AG10803 (cell line): ENCODE measurements around the gene C10orf90.

Source experiments
- DNase-seq: peaks from one replicate; pipeline ENCODE4 v3.0.0; 2010; ENCODE audit warnings: low read depth
- H3K4me3 ChIP-seq: 2 replicates; pipeline ENCODE4 v1.5.1; 2011; ENCODE audit warnings: mild to moderate bottlenecking, low read length, control low read depth
- TF ChIP-seq, protein P1 (sequence below): conservative IDR thresholded peaks from 2 replicates; pipeline ENCODE4 v1.5.1; 2011; ENCODE audit warnings: mild to moderate bottlenecking, low read length, control low read depth, inconsistent platforms

C10orf90 gene

DNA sequence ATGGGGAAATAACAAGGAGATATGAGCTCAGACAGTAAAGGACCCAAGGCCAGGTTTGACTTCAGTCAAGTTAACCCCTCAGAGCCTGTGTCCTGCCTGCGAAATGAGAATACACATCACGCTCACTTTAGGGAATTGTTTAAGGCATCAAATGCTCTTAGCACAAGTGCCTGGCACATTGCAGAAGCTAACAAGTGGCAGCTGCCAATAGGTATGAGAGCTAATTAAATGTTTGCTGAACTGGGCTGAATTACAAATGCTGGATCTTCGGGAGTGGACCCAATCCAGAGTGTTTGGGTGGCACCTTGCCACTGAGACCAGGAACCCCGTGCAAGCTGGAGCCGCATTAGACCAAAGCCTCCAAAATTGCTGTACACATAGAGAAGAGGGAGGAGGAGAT is 136.8 kb downstream of the C10orf90 start:
- DNase-seq: no peak
- TF ChIP-seq, protein P1, sequence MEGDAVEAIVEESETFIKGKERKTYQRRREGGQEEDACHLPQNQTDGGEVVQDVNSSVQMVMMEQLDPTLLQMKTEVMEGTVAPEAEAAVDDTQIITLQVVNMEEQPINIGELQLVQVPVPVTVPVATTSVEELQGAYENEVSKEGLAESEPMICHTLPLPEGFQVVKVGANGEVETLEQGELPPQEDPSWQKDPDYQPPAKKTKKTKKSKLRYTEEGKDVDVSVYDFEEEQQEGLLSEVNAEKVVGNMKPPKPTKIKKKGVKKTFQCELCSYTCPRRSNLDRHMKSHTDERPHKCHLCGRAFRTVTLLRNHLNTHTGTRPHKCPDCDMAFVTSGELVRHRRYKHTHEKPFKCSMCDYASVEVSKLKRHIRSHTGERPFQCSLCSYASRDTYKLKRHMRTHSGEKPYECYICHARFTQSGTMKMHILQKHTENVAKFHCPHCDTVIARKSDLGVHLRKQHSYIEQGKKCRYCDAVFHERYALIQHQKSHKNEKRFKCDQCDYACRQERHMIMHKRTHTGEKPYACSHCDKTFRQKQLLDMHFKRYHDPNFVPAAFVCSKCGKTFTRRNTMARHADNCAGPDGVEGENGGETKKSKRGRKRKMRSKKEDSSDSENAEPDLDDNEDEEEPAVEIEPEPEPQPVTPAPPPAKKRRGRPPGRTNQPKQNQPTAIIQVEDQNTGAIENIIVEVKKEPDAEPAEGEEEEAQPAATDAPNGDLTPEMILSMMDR: no peak
- no peak overlapping the region for H3K4me3 ChIP-seq

DNA sequence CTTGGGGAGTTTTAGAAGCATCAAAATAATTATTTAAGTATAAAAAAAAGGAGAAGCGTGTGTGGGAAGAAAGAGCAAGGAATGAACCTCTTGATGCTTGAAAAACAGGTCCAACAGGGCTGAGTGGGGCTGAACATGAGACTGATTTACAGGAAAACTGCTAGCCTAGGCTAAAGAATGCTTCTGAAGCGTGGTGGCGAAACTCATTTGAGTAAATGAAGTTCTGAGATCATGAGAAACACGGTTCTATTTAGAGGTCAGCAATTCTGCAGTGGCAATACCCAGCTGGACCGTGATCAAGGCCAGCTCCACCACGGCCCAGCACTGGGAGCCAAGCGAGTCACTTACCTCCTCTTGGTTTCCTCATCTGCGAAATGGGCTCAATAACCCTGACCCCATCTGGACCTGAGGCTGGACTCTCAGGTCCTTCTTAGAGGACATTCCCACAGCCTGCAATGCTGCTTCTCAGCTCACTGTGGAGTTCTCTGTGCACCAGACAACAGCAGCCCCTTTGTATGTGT is 142.1 kb downstream of the C10orf90 start:
- TF ChIP-seq, protein P1: no peak
- no peak for DNase-seq
- H3K4me3 ChIP-seq: no peak overlapping the region

DNA sequence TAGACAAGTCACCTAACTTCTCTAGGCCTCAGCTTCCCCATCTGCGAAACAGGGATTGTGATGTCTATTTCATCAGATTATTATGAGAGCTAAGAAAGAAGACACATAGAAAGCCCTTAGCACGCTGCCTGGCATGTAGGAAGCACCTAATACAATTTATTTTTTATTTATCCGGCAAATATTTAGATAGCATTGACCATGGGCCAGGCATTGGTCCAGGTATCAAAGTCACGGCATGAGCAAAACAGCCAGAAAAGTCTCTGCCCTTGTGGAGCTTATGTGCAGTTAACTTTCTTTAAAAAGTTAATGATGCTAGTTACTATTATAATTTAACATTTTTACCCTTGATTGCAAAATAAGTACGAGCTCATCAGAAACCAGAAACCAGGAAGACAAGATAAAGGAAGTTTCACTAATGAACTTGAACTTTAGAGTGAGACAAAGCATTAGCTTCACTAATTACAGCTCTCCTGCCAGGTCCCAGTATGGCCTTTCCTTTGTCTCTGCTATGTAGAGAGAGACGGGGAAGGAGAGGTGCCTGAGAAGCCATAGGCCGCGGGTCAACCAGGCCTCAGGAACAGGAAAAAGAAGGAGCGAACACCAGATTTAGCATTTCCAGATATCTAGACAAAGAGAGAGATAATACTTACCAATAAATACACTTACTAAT is 142.7 kb downstream of the C10orf90 start:
- no peak overlapping the region for H3K4me3 ChIP-seq
- TF ChIP-seq, protein P1: no peak
- no peak for DNase-seq

DNA sequence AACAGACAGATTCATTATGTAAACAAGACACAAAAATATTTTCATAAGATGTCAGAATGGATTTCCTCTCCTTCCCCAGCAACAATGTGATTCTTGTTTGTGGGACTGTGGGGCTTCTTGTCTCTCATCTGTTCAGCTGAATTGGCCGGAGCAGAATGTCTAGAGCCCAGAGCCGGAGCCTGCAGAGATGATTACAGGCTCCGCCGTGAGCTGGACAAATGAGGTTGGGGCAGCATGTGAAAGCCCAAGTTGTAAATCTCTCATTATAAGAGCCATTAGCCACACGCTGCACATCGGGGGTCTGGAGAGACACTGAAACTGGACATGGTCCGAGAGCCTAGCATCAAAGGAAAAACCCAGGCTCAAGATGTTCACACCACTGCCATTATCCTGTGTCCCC is 145.2 kb downstream of the C10orf90 start:
- no peak overlapping the region for H3K4me3 ChIP-seq
- TF ChIP-seq, protein P1: no peak
- DNase-seq: no peak

DNA sequence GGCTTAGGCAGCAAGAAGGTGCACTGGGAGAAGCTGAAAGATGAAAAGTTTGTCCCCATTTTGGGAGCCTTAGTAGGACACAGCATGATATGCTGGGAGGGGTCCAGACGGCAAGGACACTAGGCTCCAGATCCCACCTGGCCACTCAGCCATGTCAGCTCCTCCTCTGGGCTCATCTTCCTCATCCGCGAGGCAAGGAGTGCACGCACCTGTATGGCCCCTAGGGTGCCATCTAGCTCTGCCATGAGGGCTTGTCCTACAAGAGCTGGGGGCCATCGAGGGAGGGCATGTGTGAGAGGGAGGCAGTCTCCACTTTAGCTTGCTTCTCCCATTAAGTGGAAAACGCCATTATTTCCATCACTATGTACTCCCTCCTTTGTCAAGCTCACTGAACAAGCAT is 146.0 kb downstream of the C10orf90 start:
- no peak overlapping the region for H3K4me3 ChIP-seq
- no peak for DNase-seq
- TF ChIP-seq, protein P1: no peak

DNA sequence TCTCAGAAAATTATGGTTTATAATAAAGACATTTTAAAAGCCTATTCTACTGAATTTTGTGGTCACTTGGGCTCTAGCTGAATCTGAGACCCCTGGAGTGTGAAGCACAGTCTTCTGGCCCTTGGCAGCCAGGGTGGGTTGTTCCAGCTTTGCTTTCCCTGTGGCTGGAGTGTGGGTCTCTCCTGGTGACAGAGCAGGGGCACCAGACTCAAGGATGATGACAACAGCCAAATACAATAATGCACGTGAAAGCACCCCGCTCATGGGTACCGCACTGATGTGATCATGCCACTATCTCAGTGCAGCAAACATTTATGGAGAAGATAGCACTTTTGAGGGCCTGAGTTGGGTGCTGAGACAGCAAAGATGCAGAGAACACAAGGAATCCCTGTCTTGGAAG is 147.4 kb downstream of the C10orf90 start:
- no peak overlapping the region for H3K4me3 ChIP-seq
- DNase-seq: no peak
- TF ChIP-seq, protein P1: no peak

DNA sequence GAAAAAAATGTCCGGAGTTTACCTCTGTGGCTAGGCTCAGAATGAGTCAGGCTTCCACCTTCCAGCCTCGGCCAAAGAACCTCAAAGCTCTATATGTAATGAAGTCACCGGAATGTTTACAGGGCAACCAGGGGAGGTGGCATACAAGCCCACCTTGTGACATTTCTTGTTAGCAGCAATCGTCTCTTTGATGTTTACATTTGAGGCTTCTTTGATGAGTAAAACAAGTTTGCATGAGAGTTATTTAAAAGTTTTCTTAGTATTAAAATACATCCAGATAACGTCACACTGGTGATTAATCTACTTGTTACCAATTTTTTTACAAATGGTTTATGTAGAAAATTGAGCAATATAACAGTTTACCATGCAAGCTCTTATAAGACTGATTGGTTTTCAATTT is 149.1 kb downstream of the C10orf90 start:
- TF ChIP-seq, protein P1: no peak
- no peak for DNase-seq
- no peak overlapping the region for H3K4me3 ChIP-seq
